ENCODE data around the gene MTOR.
A peak's percentile ranks its signal among the peaks of the same experiment; 100 is the strongest.
"Not testable (repeated sequence)": the region's sequence is repeated elsewhere in the genome, so short reads cannot be mapped to it uniquely, and the experiment has no call there.

Gene MTOR

DNA sequence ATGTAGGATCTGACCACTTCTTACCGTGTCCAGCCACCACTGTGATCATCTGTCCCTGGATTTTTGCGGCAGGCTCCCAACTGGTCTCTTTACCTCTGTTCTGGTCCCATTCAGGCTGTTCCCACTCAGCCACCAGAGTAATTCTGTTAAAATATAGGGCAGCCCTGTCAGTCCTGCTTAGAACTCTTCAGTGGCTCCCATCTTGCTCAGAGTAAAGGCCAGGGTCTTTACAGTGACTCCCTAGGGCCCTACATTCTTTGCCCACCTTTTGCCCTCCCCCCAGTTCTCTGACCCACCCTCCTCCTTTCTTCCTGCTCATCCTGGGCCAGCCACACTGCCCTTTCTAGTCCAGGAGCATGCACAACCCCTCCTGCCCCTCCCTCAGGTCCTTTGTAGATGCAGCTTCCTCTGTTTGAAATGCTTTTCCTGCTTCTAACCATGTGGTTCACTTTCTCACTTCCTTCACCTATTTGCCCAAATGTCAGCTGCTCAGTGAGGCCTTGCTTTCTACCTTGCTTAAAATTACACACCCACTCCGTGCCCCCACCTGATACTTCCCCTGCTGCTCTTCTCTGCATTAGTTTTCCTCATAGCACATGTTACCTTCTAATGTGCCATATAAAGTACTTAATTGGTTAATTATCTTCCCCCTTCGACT lies 18.5 kb upstream of the MTOR start:
- DNase-seq: no peak

- DNase-seq: no peak
These were observed 17.3 kb upstream of the MTOR start for GRCh38 chr1:11279630-11280029.

DNA sequence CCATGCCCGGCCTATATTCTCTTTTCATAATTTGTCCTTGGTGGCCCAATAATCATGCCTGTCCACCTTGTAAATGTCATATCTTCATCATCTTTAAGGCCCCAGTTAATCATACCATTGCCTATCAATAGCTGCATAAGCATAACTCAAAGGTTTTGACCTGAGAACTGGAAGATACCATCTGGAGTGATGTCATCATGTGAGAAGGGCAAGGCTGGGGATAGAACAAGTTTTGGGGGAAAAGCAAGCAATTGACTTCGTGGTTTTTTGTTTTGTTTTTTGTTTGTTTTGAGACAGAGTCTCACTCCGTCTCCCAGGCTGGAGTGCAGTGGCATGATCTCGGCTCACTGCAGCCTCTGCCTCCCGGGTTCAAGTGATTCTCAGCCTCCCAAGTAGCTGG lies 16.8 kb upstream of the MTOR start:
- no peak for DNase-seq

DNA sequence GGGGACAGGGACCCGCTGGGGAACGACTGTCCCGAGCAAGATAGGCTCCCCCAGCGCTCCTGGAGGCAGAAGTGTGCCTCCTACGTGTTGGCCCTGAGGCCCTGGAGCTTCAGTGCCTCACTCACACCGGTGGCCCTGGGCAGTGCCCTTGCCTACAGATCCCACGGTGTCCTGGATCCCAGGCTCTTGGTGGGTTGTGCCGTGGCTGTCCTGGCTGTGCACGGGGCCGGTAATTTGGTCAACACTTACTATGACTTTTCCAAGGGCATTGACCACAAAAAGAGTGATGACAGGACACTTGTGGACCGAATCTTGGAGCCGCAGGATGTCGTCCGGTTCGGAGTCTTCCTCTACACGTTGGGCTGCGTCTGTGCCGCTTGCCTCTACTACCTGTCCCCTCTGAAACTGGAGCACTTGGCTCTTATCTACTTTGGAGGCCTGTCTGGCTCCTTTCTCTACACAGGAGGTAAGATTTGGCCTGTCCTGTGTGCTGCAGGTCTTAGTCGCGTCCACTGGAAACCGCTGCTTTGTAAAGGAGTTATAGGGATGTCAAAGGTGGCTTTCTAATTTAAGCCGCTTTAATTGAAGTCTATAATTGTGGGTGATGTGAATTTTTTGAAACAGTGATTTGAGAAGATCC lies 11.4 kb upstream of the MTOR start:
- DNase-seq: peak in 3 of 56 donors; percentile 37 to 54 (median 49)

- peak in 55 of 56 donors; percentile 26 to 96 (median 83) for DNase-seq
These were observed 10.7 kb upstream of the MTOR start, which contains the start of gene UBIAD1 for GRCh38 chr1:11272832-11273594. Gene UBIAD1 (plus strand): TSS chr1:11273198. CDS start chr1:11273532, 334 bp downstream.

DNA sequence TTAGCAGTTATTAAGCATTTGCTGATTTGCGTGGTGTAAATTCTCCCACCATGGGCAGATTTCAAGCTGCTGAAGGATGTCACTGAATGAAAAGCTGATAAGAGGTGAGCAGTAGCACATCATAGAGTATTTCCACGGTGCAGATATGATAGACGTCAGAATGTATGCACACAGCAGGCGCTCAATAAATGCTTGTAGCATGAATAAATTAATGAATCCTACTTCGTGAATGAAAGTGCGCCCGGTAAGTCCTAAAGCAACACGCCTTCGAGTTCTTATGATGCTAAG lies 10.1 kb upstream of the MTOR start:
- DNase-seq: no peak

- not testable (repeated sequence) for DNase-seq
These were observed 5.3 kb upstream of the MTOR start for GRCh38 chr1:11267350-11268337.

DNA sequence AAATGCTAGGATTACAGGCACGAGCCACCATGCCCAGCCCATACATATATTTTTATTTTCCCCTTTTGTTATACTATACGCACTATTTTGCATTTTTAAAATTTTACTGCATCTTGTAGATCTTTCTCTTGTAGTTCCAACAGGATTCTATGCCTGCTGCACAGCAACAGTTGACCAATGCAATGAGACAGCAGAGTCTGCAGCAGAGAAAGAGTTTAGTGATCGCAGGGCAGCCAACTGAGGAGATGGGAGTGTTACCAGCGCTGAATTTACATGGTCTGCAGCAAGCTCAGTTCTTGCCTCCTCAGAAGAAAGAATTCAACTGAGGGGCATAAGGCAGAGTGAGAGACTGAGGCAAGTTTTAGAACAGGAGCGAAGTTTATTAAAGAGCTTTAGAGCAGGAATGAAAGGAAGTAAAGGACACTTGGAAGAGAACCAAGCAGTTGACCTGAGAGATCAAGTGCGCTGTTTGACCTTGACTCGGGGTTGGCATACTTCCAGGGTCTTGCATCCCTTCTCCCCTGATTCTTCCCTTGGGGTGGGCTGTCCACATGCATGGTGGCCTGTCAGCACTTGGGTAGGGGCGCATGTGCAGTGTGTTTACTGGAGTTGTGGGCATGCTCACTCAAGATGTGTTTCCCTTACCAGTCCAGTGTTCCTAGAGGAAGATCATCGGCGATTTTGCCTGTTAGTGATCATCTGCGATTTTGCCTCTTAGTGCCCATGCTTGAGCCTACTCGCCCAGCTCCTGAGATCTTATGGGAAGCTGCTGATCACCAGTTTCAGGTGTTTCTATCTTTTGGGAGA lies 4.1 kb upstream of the MTOR start:
- DNase-seq: no peak

GRCh38 chr1:11256299-11256698 lies 6.1 kb downstream of the MTOR start:
- no peak for DNase-seq

DNA sequence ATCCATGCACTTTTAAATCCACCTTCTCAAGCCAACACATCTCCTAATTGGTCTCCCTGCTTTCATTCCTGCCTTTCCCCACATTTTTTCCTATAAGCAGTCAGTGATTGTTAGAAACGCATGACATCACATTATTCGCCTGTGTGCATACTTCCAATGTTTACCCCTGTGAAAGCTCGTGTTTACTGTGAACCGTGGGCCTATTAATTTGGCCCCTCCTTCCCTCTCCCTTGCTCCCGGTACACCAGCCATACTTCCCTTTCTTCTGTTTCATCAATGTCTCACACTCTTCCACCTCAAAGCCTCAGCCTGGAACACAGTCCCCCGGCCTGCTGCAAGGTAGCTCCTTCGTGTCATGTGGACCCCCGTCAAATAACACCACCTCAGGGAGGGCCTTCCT lies 9.1 kb downstream of the MTOR start:
- DNase-seq: no peak

DNA sequence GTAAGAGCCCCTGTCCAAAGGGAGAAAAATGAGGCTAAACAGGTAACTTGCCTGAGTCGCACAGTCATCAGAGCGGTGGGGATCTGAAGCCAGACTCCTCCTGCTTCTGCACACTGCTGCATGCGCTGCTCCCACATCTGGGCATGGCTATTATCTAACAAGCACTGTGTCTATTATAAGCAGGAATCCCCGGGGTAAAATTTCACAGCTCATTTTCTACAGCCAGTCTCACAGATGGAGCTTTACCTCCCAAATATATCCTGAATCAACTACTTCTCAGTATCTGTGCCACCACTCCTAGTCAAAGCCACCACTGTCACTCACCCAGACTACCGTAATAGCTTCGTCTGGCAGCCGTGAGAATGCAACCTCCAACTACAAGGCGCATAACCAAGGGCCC lies 9.8 kb downstream of the MTOR start:
- DNase-seq: no peak

- no peak for DNase-seq
These were observed 14.2 kb downstream of the MTOR start for GRCh38 chr1:11248169-11248568.

- DNase-seq: no peak
These were observed 16.2 kb downstream of the MTOR start for GRCh38 chr1:11245904-11246719.

DNA sequence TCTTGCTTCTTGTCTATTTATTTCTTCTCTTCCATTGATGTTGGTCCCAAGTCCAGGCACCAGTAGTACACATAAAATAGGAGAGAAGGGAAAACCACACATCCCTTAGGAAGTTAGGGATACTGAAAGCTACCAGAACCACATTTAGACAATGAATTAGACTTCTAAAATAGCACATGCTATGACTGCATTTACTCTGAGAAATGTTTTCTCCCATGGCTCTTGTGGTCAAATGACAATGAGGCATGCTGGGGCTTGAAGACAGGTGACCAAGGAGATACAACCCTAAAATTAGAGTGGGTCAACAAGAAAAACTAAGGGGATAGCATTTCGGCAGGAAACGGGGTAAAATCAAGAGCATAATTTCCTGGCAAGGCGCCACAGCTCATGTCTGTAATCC lies 17.1 kb downstream of the MTOR start:
- DNase-seq: no peak

GRCh38 chr1:11238311-11238710 lies 24.0 kb downstream of the MTOR start:
- DNase-seq: no peak

DNA sequence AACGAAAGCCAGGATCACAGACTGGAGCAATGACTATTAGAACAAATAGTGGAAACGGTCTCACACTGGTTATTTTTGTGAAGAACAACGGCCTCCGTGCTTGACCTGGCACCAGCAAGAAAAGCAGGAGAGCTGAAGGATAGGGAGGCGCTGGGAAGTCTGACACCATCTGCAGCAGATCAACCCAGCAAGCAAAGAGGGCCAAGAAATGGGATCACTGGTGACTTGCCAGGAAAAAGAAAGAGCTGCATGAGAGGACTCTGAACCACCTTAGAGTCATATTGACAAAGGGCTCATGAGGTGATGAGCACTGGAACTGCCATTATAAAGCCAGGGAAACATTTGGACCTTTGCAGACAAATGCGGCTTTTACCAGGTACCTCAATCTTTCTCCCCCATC lies 25.0 kb downstream of the MTOR start:
- no peak for DNase-seq

DNA sequence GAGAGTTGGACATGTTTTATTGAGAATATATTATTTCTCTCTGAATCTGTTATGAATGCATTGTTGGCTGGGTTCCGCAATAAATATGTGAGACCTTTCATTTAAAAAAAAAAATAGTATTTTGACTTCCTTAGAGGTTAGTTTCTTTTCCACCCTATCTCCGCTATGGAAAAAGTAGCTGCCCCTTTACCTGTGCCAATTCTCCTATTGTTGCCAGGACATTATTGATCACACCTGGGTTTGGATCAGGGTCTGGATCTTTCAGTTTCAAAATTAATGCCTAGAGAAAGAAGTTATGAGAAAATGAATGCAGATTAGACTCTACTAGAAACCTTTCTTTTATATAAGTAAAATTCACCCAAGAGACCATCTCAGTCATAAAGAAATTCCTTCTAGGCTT lies 29.1 kb downstream of the MTOR start:
- no peak for DNase-seq

DNA sequence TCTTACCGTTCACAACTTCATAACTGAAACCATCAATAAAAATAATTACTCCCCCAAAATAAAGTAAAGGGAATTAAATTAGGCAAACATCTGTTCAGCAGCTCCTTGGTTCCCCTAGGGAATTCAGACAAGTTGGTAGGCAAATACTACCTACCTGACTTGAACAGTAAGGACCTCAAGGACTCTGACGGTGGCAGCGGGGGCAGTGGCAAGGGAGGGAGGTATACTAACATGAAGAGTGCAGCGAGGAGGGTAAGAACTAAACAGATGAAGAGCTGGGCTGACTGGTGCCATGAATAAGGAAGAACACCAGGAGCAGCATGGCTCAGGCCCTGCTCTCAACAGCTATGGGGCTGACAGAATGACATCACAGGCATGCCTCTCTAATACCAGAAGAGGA lies 33.1 kb downstream of the MTOR start:
- DNase-seq: no peak

Measured in amygdala (tissue), 56 donors.